Adrenal gland (tissue), 12 donors: ENCODE results near the gene MGAM2. TPM values are rescaled to one million over a fixed set of nuclear protein-coding genes. Genes with fewer than 3 reads are reported as not detected.

Experiments used
- DNase-seq, 7 donors: peaks; one replicate each; pipeline ENCODE4 v3.0.0-alpha.2; 2019 to 2020
- H3K27ac ChIP-seq, 5 donors: fragments of 200-600 bp; sonication (generic) in 4 of 5; 1 replicate in 3 of 5; 2 replicates in 2 of 5; pipeline versions ENCODE4 v1.5.1 to v1.8.0; 2016 to 2020; ENCODE audit warnings: mild to moderate bottlenecking in 1 of 5
- H3K27me3 ChIP-seq: fragments of 200-600 bp; 2 replicates; pipeline ENCODE4 v1.8.0; 2021
- H3K36me3 ChIP-seq, 2 donors: fragments of 200-600 bp; replicated peaks in 1 of 2; 1 replicate in 1 of 2; 2 replicates in 1 of 2; pipeline versions ENCODE4 v1.5.1 to v1.8.0; 2018 to 2022
- H3K4me1 ChIP-seq, 2 donors: fragments of 200-600 bp; replicated peaks in 1 of 2; 1 replicate in 1 of 2; 2 replicates in 1 of 2; pipeline versions ENCODE4 v1.5.1 to v1.8.0; 2018 to 2021
- H3K4me3 ChIP-seq, 4 donors: fragments of 200-600 bp; sonication (generic) in 3 of 4; one replicate each; pipeline ENCODE4 v1.5.1; 2016 to 2018
- H3K9me3 ChIP-seq, 3 donors: fragments of 200-600 bp; sonication (generic) in 1 of 3; replicated peaks in 1 of 3; 1 replicate in 2 of 3; 2 replicates in 1 of 3; pipeline versions ENCODE4 v1.5.1 to v1.8.0; 2016 to 2021
- CTCF ChIP-seq, 6 experiments: fragments of 450-650 bp in 4 of 6; fragments of 200-600 bp in 2 of 6; sonication (generic) in 1 of 6; IDR thresholded peaks; 1 replicate in 5 of 6; 2 replicates in 1 of 6; pipeline versions ENCODE4 v1.5.1 to v1.8.0; 2016 to 2021; ENCODE audit warnings: antibody characterized with exemption in 6 of 6, mild to moderate bottlenecking in 2 of 6, moderate library complexity in 1 of 6
- POLR2A ChIP-seq, 2 donors: fragments of 450-650 bp; IDR thresholded peaks; one replicate each; pipeline ENCODE4 v1.6.1; 2017; ENCODE audit warnings: antibody characterized with exemption in 2 of 2, mild to moderate bottlenecking in 2 of 2, moderate library complexity in 1 of 2
- WGBS, 4 donors: extraction: QIAGEN DNeasy Blood & Tissue Kit in 2 of 4; methylation state at CpG; one replicate each; pipeline versions ENCODE4 v1.1.5 to v1.1.7; 2013 to 2017; 5-methylcytosine and 5-hydroxymethylcytosine counted together
- intact Hi-C, 2 donors: fragments of 100-400 bp; cut with DNase I; formaldehyde crosslinking; loops; one replicate each; pipeline versions ENCODE4 v1.14.1 to v1.15.0; 2022 to 2023
- polyA plus RNA-seq, 3 donors: library from polyadenylated mRNA; stranded (reverse); fragments of 200-250 nt in 2 of 3; fragments of 350-450 nt in 1 of 3; fragmentation: Illumina TruSeq in 1 of 3; extraction: RNeasy Lipid Tissue Mini Kit (QIAGEN cat#74804) in 1 of 3; gene quantifications; one replicate each; pipeline ENCODE4 v1.2.3, GENCODE V29; 2013 to 2014
- total RNA-seq, 9 donors: library from RNA; depleted of rRNA in 4 of 9; stranded (reverse); fragments of >200 nt in 4 of 9; fragments of 120-200 nt in 1 of 9; fragmentation: NEBNext Ultra II Directional in 1 of 9; extraction: Animal tissue kit (Norgen Biotek cat#: 25700) in 1 of 9; gene quantifications; one replicate each; pipeline versions ENCODE4 v1.1.0 to v1.2.4, GENCODE V29; 2013 to 2023
- donor health status: healthy with polysubstance abuse.
- donor health status: Bipolar disorder and iron deficiency.
- donor health status: DM: yes; HTN: yes; CAD: no.
- donor health status: DM: no; HTN: no; CAD: no.
- donor health status: DM: no; HTN: no; CAD: no.
- donor health status: DM: yes; HTN: yes; CAD: no.

The MGAM2 gene
- total and polyA plus RNA-seq, 12 donors, result under 0.01 to 0.05 TPM; not detected in 10

DNA sequence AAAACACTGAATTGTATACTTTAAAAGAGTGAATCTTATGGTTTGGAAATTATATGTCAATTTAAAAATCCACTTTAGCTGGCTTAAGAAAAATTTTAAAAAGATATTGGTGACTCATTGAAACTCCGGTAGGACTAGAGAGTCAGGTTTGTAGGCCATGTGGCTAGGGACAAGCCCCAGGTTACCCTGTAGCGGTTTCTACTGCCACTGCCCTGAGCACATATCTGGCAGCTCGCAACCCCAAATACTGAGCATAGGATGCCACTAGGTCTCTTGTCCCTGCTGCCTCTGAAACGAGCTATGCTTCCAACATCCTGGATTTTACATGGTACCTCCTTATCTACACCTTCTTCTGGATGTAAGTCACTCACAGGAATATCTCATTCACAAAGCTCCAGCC lies 1.4 kb upstream of the MGAM2 start:
- TF ChIP-seq POLR2A (IDR thresholded peaks at IDR 0.05) (no peak), CTCF (IDR thresholded peaks at IDR 0.05) (no peak)
- Histone ChIP-seq H3K36me3 (no peaks in the 10 kb centered on the region), H3K4me1 (no peaks in the 10 kb centered on the region), H3K4me3 (no peak overlapping the region), H3K27ac (no peak overlapping the region), H3K9me3 (no peaks in the 10 kb centered on the region), H3K27me3 (no peaks in the 10 kb centered on the region)
- no peak for DNase-seq
- intact Hi-C loops, result no loop called here
- 67 to 80% (median 71%) methylated on average over 4 of the region's 4 CpGs for WGBS, 4 donors

GRCh38 chr7:142110638-142111037 lies 880 bp upstream of the MGAM2 start:
- TF ChIP-seq CTCF (IDR thresholded peaks at IDR 0.05) (no peak), POLR2A (IDR thresholded peaks at IDR 0.05) (no peak)
- 55 to 69% (median 63%) methylated on average over 3 of the region's 3 CpGs for WGBS, 4 donors
- no peaks in the 10 kb centered on the region for H3K4me1 ChIP-seq
- no peaks in the 10 kb centered on the region for H3K27me3 ChIP-seq
- H3K36me3 ChIP-seq, result no peaks in the 10 kb centered on the region
- no peak overlapping the region for H3K4me3 ChIP-seq
- DNase-seq, result no peak
- intact Hi-C loops, result no loop called here
- H3K27ac ChIP-seq, result no peak overlapping the region
- H3K9me3 ChIP-seq, result no peaks in the 10 kb centered on the region

- 34 to 55% (median 38%) methylated on average over 1 of the region's 1 CpG for WGBS, 4 donors
- intact Hi-C loops, result no loop called here
- Histone ChIP-seq H3K27ac (no peak overlapping the region), H3K4me3 (no peak overlapping the region), H3K4me1 (no peaks in the 10 kb centered on the region), H3K36me3 (no peaks in the 10 kb centered on the region), H3K9me3 (no peaks in the 10 kb centered on the region), H3K27me3 (no peaks in the 10 kb centered on the region)
- DNase-seq, result no peak
- no peak for TF ChIP-seq CTCF (IDR thresholded peaks at IDR 0.05)
- TF ChIP-seq POLR2A (IDR thresholded peaks at IDR 0.05), result no peak
These were observed 568 bp downstream of the MGAM2 start for GRCh38 chr7:142112086-142112485.

- no peak for TF ChIP-seq CTCF (IDR thresholded peaks at IDR 0.05)
- no peak for TF ChIP-seq POLR2A (IDR thresholded peaks at IDR 0.05)
- DNase-seq, result no peak
- no peaks in the 10 kb centered on the region for H3K27me3 ChIP-seq
- H3K9me3 ChIP-seq, result no peaks in the 10 kb centered on the region
- H3K27ac ChIP-seq, result no peak overlapping the region
- H3K4me3 ChIP-seq, result no peak overlapping the region
- H3K4me1 ChIP-seq, result no peaks in the 10 kb centered on the region
- intact Hi-C loops, result no loop called here
- 68 to 75% (median 71%) methylated on average over 3 of the region's 3 CpGs for WGBS, 4 donors
- no peaks in the 10 kb centered on the region for H3K36me3 ChIP-seq
These were observed 2.7 kb downstream of the MGAM2 start for GRCh38 chr7:142114207-142114606.
